ENCODE results near the gene RNLS. TPM values are rescaled to one million over a fixed set of nuclear protein-coding genes. Genes with fewer than 3 reads are reported as not detected.

Gene RNLS
- total RNA-seq, 1 experiment from 2014 or later, result 8.1 TPM

DNA sequence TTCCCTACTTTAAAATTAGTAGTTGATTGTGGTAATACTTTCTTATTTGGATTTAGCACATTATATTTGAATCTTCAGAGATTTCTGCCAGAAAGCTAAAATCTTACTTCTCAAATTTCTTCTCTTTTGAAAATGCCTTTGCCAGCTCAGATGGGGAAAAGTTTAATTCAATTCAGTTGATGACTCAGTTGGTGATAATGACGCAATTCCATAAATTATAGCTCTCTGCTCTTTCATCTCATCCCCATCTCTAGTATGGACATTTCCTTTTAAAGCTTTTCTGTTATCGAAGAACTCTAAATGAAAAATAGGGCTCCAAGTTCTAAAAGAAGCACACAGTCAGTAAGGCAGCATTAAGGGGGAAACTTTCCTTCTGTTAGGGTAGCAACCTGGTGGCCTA, 25.5 kb downstream of the RNLS start:
- no peaks in the 10 kb centered on the region for H3K27me3 ChIP-seq (replicated peaks; ENCODE audit: insufficient read depth, low read depth, low read length, poor library complexity)
- POLR2A ChIA-PET (ENCODE audit: low non-redundant PET), result no interaction called here
- H3K9me3 ChIP-seq (ENCODE audit: low read depth, low read length, poor library complexity, severe bottlenecking), result no peaks in the 10 kb centered on the region
- peak; percentile 61 for DNase-seq (ENCODE audit: low spot score)
- intact Hi-C loops (cut with micrococcal nuclease; ENCODE audit: unreplicated experiment), result loop anchor here (10.0 kb wide), 2 partner anchors 443 to 903 kb away; partner anchors contain the start of gene PAPSS2
- TF ChIP-seq CTCF (conservative IDR thresholded peaks at IDR 0.05; ENCODE audit: low read depth, low read length) (no peak), EZH2 (IDR thresholded peaks at IDR 0.05; ENCODE audit: borderline replicate concordance, low read depth, low read length, poor library complexity, severe bottlenecking) (no peak)
- H3K27ac ChIP-seq (ENCODE audit: low read depth, low read length, poor library complexity, severe bottlenecking), result no peak overlapping the region
- no TSS peak for BruUV-seq (replicated peaks)
- H3K36me3 ChIP-seq (ENCODE audit: insufficient read depth, low read length, poor library complexity, severe bottlenecking), result no peaks in the 10 kb centered on the region
- CTCF ChIA-PET, result no interaction called here
- H3K4me1 ChIP-seq (ENCODE audit: insufficient read depth, low read length, poor library complexity, severe bottlenecking), result peaks cover 11% of the 10 kb centered on the region
- H3K4me3 ChIP-seq (ENCODE audit: low read depth, low read length, poor library complexity, severe bottlenecking), result no peak overlapping the region

GRCh38 chr10:88557256-88557655, 25.9 kb downstream of the RNLS start:
- H3K9me3 ChIP-seq (ENCODE audit: low read depth, low read length, poor library complexity, severe bottlenecking), result no peaks in the 10 kb centered on the region
- ChIA-PET POLR2A (ENCODE audit: low non-redundant PET) (no interaction called here), CTCF (no interaction called here)
- DNase-seq (ENCODE audit: low spot score), result no peak
- intact Hi-C loops (cut with micrococcal nuclease; ENCODE audit: unreplicated experiment), result loop anchor here (10.0 kb wide), 2 partner anchors 442 to 902 kb away; partner anchors contain the start of gene PAPSS2
- no peak overlapping the region for H3K27ac ChIP-seq (ENCODE audit: low read depth, low read length, poor library complexity, severe bottlenecking)
- H3K27me3 ChIP-seq (replicated peaks; ENCODE audit: insufficient read depth, low read depth, low read length, poor library complexity), result no peaks in the 10 kb centered on the region
- no TSS peak for BruUV-seq (replicated peaks)
- TF ChIP-seq EZH2 (IDR thresholded peaks at IDR 0.05; ENCODE audit: borderline replicate concordance, low read depth, low read length, poor library complexity, severe bottlenecking), result no peak
- no peak overlapping the region for H3K4me3 ChIP-seq (ENCODE audit: low read depth, low read length, poor library complexity, severe bottlenecking)
- H3K36me3 ChIP-seq (ENCODE audit: insufficient read depth, low read length, poor library complexity, severe bottlenecking), result no peaks in the 10 kb centered on the region
- peaks cover 11% of the 10 kb centered on the region for H3K4me1 ChIP-seq (ENCODE audit: insufficient read depth, low read length, poor library complexity, severe bottlenecking)

- Histone ChIP-seq H3K27ac (ENCODE audit: low read depth, low read length, poor library complexity, severe bottlenecking) (no peak overlapping the region), H3K9me3 (ENCODE audit: low read depth, low read length, poor library complexity, severe bottlenecking) (no peaks in the 10 kb centered on the region), H3K4me3 (ENCODE audit: low read depth, low read length, poor library complexity, severe bottlenecking) (no peak overlapping the region), H3K27me3 (replicated peaks; ENCODE audit: insufficient read depth, low read depth, low read length, poor library complexity) (no peaks in the 10 kb centered on the region), H3K4me1 (ENCODE audit: insufficient read depth, low read length, poor library complexity, severe bottlenecking) (peaks cover 11% of the 10 kb centered on the region), H3K36me3 (ENCODE audit: insufficient read depth, low read length, poor library complexity, severe bottlenecking) (no peaks in the 10 kb centered on the region)
- TF ChIP-seq CTCF (conservative IDR thresholded peaks at IDR 0.05; ENCODE audit: low read depth, low read length), result no peak
- no peak for TF ChIP-seq EZH2 (IDR thresholded peaks at IDR 0.05; ENCODE audit: borderline replicate concordance, low read depth, low read length, poor library complexity, severe bottlenecking)
- intact Hi-C loops (cut with micrococcal nuclease; ENCODE audit: unreplicated experiment), result loop anchor here (10.0 kb wide), 2 partner anchors 441 to 901 kb away; partner anchors contain the start of gene PAPSS2
- no TSS peak for BruUV-seq (replicated peaks)
- DNase-seq (ENCODE audit: low spot score), result no peak
- ChIA-PET CTCF (no interaction called here), POLR2A (ENCODE audit: low non-redundant PET) (interaction anchor here (0.6 kb wide), 1 partner anchor 56 kb away, joined by 5 read pairs; no protein-coding TSS in a partner anchor)
Observed at GRCh38 chr10:88555190-88555908, 27.8 kb downstream of the RNLS start.

Data from A673 (cell line).